ENCODE results near the gene HOXC12. TPM values are rescaled to one million over a fixed set of nuclear protein-coding genes. Genes with fewer than 3 reads are reported as not detected.

Gene HOXC12
- total and polyA plus RNA-seq, 2 donors (not counting 1 experiment from before 2014, with no cell fraction given), result not detected

GRCh38 chr12:53960187-53961024 lies 5.7 kb downstream of the HOXC12 start:
- ChIA-PET POLR2A (no interaction called here), CTCF (interaction anchor here (0.6 kb wide), 1 partner anchor 49 kb away, joined by 3 read pairs; the partner anchor contains the start of gene HOXC8)
- Histone ChIP-seq H3K4me3 (ENCODE audit: control extremely low read depth in 1 of 5, extremely low read depth in 1 of 5, insufficient read depth in 1 of 5, low read depth in 2 of 5, low read length in 4 of 5) (no peak overlapping the region), H2AFZ (ENCODE audit: insufficient read depth, low read depth, low read length, poor library complexity, severe bottlenecking) (no peak overlapping the region), H3K79me2 (ENCODE audit: control insufficient read depth, insufficient read depth, low read length) (no peaks in the 10 kb centered on the region), H3K9me3 (ENCODE audit: control extremely low read depth in 1 of 3, control insufficient read depth in 2 of 3, insufficient read depth in 1 of 3, low read length in 2 of 3) (peaks cover 1 to 74% (median 3%) of the 10 kb centered on the region in 3 donors), H3K4me2 (replicated peaks; ENCODE audit: low read depth, low read length, poor library complexity, severe bottlenecking) (no peak overlapping the region), H4K20me1 (ENCODE audit: control insufficient read depth, insufficient read depth, low read length, poor library complexity, severe bottlenecking) (no peaks in the 10 kb centered on the region), H3K4me1 (ENCODE audit: control insufficient read depth in 2 of 2, insufficient read depth in 2 of 2, low read length in 2 of 2) (peaks cover 22 to 47% of the 10 kb centered on the region in 2 donors), H3K27me3 (replicated peaks in 1 of 4; ENCODE audit: control extremely low read depth in 1 of 4, control insufficient read depth in 3 of 4, insufficient read depth in 4 of 4, low read length in 3 of 4) (peaks cover 1 to 99% (median 91%) of the 10 kb centered on the region in 4 experiments), H3K27ac (ENCODE audit: low read length in 2 of 2) (no peak overlapping the region), H3K36me3 (replicated peaks in 1 of 2; ENCODE audit: control extremely low read depth in 1 of 2, control insufficient read depth in 1 of 2, extremely low read depth in 1 of 2, insufficient read depth in 2 of 2, low read length in 1 of 2) (no peaks in the 10 kb centered on the region), H3K9ac (ENCODE audit: low read length) (no peak overlapping the region)
- WGBS (ENCODE audit: insufficient coverage), result 12% methylated on average over 36 of the region's 39 CpGs
- Mint-ChIP-seq H3K4me3 (no peak overlapping the region), H3K27me3 (peaks cover 87% of the 10 kb centered on the region), H3K4me1 (peaks cover 22% of the 10 kb centered on the region), H3K27ac (peak overlapping the region; percentile 29), H3K9me3 (ENCODE audit: insufficient read depth) (no peaks in the 10 kb centered on the region)
- ATAC-seq (ENCODE audit: low read depth) (no peak), DNase-seq (peak; percentile 42)
- intact Hi-C loops (cut with micrococcal nuclease), result no loop called here
- peak; percentile 90 for TF ChIP-seq EZH2 (IDR thresholded peaks at IDR 0.05; ENCODE audit: borderline replicate concordance, insufficient read depth, low read depth, low read length, poor library complexity, severe bottlenecking)
- TF ChIP-seq, protein P1, sequence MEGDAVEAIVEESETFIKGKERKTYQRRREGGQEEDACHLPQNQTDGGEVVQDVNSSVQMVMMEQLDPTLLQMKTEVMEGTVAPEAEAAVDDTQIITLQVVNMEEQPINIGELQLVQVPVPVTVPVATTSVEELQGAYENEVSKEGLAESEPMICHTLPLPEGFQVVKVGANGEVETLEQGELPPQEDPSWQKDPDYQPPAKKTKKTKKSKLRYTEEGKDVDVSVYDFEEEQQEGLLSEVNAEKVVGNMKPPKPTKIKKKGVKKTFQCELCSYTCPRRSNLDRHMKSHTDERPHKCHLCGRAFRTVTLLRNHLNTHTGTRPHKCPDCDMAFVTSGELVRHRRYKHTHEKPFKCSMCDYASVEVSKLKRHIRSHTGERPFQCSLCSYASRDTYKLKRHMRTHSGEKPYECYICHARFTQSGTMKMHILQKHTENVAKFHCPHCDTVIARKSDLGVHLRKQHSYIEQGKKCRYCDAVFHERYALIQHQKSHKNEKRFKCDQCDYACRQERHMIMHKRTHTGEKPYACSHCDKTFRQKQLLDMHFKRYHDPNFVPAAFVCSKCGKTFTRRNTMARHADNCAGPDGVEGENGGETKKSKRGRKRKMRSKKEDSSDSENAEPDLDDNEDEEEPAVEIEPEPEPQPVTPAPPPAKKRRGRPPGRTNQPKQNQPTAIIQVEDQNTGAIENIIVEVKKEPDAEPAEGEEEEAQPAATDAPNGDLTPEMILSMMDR (IDR thresholded peaks at IDR 0.05), result no peak
